WTC11 (cell line): Measurements from ENCODE around the gene KIDINS220.

Source experiments
- CTCF ChIP-seq: fragments of 200-600 bp; IDR thresholded peaks from 2 replicates; pipeline ENCODE4 v1.8.0; 2022; ENCODE audit warnings: antibody characterized with exemption
- IRF1 ChIP-seq: sonication (generic); formaldehyde crosslinking; IDR thresholded peaks from 2 replicates; pipeline ENCODE4 v1.8.0; 2023; ENCODE audit warnings: missing genetic modification reagents

DNA sequence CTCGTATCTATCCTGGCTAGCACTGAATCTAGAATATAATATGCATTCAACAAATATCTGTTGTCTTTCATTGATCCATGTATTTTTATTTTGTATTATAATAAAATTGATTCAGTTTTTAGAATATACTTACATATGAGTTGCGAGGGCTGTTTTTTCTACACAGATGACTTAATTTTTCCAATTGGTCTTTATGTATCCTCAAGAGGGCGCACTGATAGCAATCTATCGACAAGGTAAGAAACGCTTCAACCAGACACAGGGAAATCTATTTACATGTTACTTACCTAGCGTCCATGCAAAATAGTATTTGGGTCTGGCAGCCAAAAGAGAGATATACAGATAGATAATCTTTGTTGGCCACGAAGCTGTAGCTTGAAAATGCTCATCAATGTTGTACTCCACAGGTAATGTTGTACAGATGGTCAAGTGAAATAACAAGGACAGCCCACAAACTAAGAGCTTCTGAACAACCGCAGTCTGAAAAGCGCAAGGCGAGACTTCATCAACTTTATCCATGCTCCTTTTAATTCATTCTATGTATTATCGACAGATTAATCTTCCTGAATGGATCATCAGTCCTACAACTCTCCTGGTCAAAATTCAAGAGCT is 35.5 kb upstream of the KIDINS220 start:
- peak; percentile 20; the same call in 1 of the 2 replicates for TF ChIP-seq CTCF
- no peak for TF ChIP-seq IRF1 (CRISPR knock-in tag)
